Measurements from ENCODE around the gene ADAM23.

Gene ADAM23

GRCh38 chr2:206515580-206515979 lies 72.2 kb downstream of the ADAM23 start:
- DNase-seq = no peak
- no peaks in the 10 kb centered on the region for H3K27me3 ChIP-seq (ENCODE audit: insufficient read depth, low read depth, severe bottlenecking)
- no peak overlapping the region for H3K4me3 ChIP-seq (ENCODE audit: low read depth, low read length)
- no peak for TF ChIP-seq CTCF (IDR thresholded peaks at IDR 0.05; ENCODE audit: low read depth, low read length)
- no peaks in the 10 kb centered on the region for H3K36me3 ChIP-seq
- H3K27ac ChIP-seq = no peak overlapping the region
- H3K9me3 ChIP-seq (ENCODE audit: severe bottlenecking) = no peaks in the 10 kb centered on the region

- no peaks in the 10 kb centered on the region for H3K27me3 ChIP-seq (ENCODE audit: insufficient read depth, low read depth, severe bottlenecking)
- no peak for TF ChIP-seq CTCF (IDR thresholded peaks at IDR 0.05; ENCODE audit: low read depth, low read length)
- no peak overlapping the region for H3K4me3 ChIP-seq (ENCODE audit: low read depth, low read length)
- no peaks in the 10 kb centered on the region for H3K9me3 ChIP-seq (ENCODE audit: severe bottlenecking)
- no peak for DNase-seq
- no peaks in the 10 kb centered on the region for H3K36me3 ChIP-seq
- no peak overlapping the region for H3K27ac ChIP-seq
These were observed 75.7 kb downstream of the ADAM23 start for GRCh38 chr2:206518997-206519396.

- H3K36me3 ChIP-seq = no peaks in the 10 kb centered on the region
- no peak for TF ChIP-seq CTCF (IDR thresholded peaks at IDR 0.05; ENCODE audit: low read depth, low read length)
- DNase-seq = no peak
- no peak overlapping the region for H3K27ac ChIP-seq
- no peaks in the 10 kb centered on the region for H3K9me3 ChIP-seq (ENCODE audit: severe bottlenecking)
- no peak overlapping the region for H3K4me3 ChIP-seq (ENCODE audit: low read depth, low read length)
- H3K27me3 ChIP-seq (ENCODE audit: insufficient read depth, low read depth, severe bottlenecking) = no peaks in the 10 kb centered on the region
These were observed 77.1 kb downstream of the ADAM23 start for GRCh38 chr2:206520450-206520849.

GRCh38 chr2:206521115-206521514 lies 77.8 kb downstream of the ADAM23 start:
- DNase-seq = no peak
- no peaks in the 10 kb centered on the region for H3K27me3 ChIP-seq (ENCODE audit: insufficient read depth, low read depth, severe bottlenecking)
- no peak for TF ChIP-seq CTCF (IDR thresholded peaks at IDR 0.05; ENCODE audit: low read depth, low read length)
- no peak overlapping the region for H3K27ac ChIP-seq
- no peaks in the 10 kb centered on the region for H3K9me3 ChIP-seq (ENCODE audit: severe bottlenecking)
- H3K36me3 ChIP-seq = no peaks in the 10 kb centered on the region
- no peak overlapping the region for H3K4me3 ChIP-seq (ENCODE audit: low read depth, low read length)

- no peak for TF ChIP-seq CTCF (IDR thresholded peaks at IDR 0.05; ENCODE audit: low read depth, low read length)
- DNase-seq = no peak
- no peaks in the 10 kb centered on the region for H3K27me3 ChIP-seq (ENCODE audit: insufficient read depth, low read depth, severe bottlenecking)
- no peak overlapping the region for H3K4me3 ChIP-seq (ENCODE audit: low read depth, low read length)
- no peaks in the 10 kb centered on the region for H3K9me3 ChIP-seq (ENCODE audit: severe bottlenecking)
- H3K27ac ChIP-seq = no peak overlapping the region
- H3K36me3 ChIP-seq = no peaks in the 10 kb centered on the region
These were observed 78.3 kb downstream of the ADAM23 start for GRCh38 chr2:206521612-206522011.

GRCh38 chr2:206526416-206526815 lies 83.1 kb downstream of the ADAM23 start:
- no peak for TF ChIP-seq CTCF (IDR thresholded peaks at IDR 0.05; ENCODE audit: low read depth, low read length)
- no peaks in the 10 kb centered on the region for H3K36me3 ChIP-seq
- H3K9me3 ChIP-seq (ENCODE audit: severe bottlenecking) = no peaks in the 10 kb centered on the region
- H3K4me3 ChIP-seq (ENCODE audit: low read depth, low read length) = no peak overlapping the region
- no peak overlapping the region for H3K27ac ChIP-seq
- DNase-seq = no peak
- no peaks in the 10 kb centered on the region for H3K27me3 ChIP-seq (ENCODE audit: insufficient read depth, low read depth, severe bottlenecking)
